NCI-H2227 treated with DMSO at 0.1 percent for 48 hours (cell line): ENCODE data around the gene CACTIN.
"Not testable (repeated sequence)": the region's sequence is repeated elsewhere in the genome, so short reads cannot be mapped to it uniquely, and the experiment has no call there.

Source experiments
- DNase-seq: peaks from one replicate; lab custom pipeline; 2025; lab: John Stamatoyannopoulos, UW

Gene CACTIN

GRCh38 chr19:3586707-3587346 is 39.8 kb downstream of the CACTIN start:
- DNase-seq = no peak

GRCh38 chr19:3586127-3586626 is 40.4 kb downstream of the CACTIN start:
- DNase-seq = no peak

DNA sequence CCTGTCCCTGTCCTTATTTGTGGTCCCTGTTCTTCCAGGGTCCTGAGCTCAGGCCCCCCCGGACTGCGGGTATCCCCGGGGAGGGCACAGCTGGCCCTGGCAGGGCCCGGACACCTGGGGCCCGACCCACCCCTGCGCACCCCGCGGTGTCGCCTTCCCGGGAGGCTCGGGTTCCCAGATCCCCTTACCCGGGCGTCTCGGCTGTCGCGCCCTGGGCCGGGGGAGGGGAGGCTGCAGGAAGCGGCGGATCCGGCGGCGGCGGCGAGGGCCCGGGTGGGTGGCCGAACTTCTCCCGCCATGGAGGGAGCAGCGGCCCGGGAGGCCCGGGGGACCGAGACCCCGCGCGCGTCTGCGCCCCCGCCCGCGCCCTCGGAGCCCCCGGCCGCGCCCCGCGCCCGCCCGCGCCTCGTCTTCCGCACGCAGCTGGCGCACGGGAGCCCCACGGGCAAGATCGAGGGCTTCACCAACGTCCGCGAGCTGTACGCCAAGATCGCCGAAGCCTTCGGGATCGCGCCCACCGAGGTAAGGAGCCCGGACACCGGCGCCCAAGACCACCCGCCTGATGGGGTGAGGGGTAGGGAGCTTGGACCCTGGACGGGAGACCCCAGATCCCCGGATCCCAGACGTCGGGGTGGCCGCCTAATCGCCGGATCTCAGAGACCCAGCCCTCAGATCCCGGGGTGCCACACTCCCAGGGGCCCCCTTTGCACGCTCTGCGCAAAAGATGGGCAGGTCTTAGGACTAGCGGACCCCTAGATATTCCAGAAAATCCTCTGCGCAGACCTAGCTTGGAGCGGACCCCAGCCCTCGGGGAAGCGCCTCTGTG is 41.1 kb downstream of the CACTIN start, which contains the start of gene GIPC3:
TSS of gene GIPC3 (plus strand) at position 178 of the 826 bp plus-strand sequence. CDS start at position 298, 120 bp downstream.
- DNase-seq = no peak

- DNase-seq = not testable (repeated sequence)
These were observed 42.4 kb downstream of the CACTIN start for GRCh38 chr19:3584036-3584802.

DNA sequence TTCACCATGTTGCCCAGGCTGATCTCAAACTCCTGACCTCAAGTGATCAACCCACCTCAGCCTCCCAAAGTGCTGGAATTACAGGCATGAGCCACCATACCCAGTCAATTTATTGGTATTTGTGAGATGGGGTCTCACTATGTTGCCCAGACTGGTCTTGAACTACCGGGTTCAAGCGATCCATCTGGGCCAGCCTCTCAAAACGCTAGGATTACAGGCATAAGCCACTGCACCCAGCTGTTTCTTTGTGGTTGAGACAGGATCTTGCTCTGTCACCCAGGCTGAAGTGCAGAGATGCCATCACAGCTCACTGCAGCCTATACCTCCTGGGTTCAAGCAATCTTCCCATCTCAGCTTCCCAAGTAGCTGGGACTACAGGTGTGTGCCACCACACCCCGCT is 44.8 kb downstream of the CACTIN start:
- DNase-seq = not testable (repeated sequence)

GRCh38 chr19:3580156-3580934 is 46.2 kb downstream of the CACTIN start:
- DNase-seq = no peak

DNA sequence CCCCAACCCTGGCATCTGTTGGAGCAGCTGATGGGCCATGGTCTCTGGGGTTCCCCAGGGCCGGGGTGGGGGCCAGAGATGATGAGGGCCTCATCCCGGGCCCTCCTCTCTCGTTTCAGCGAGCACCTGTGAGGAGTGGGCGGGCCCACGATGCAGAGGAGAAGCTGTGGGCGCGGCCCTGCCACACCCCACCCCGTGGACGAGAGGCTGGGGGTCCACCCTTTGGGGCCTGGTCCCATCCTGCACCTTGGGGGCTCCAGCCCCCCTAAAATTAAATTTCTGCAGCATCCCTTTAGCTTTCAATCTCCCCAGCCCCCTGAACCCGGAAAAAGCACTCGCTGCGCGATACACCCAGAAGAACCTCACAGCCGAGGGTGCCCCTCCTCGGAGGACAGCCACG is 48.2 kb downstream of the CACTIN start:
- DNase-seq = no peak

GRCh38 chr19:3577723-3578344 is 48.8 kb downstream of the CACTIN start:
- DNase-seq = no peak

DNA sequence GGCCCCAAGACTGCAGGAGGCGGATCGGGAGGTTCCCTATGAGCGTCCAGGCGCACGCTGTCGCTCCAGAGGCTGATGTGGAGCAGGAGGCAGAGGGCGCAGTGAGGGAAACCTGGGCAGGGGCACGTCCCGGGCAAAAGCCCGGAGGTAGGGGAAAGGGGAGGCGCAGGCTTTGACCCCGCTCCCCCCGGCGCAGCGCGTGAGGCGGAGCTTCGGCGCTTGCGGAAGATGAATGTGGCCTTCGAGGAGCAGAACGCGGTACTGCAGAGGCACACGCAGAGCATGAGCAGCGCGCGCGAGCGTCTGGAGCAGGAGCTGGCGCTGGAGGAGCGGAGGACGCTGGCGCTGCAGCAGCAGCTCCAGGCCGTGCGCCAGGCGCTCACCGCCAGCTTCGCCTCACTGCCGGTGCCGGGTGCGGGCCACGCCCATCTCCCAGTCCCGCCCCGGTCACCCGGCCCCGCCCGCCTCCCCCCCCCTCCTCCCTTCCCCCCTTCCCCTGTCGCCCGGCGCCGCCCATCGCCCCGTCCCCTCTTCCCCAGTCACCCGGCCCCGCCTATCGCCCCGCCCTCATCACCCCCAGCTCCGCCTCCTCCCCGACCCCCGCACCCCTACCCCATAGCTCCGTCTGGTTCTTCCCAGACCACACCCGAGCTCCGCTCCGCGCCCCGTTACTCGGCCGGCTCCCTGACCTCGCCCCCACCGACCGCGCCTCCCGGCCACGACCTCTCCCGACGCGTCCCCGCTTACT is 49.7 kb downstream of the CACTIN start:
- DNase-seq = no peak

DNA sequence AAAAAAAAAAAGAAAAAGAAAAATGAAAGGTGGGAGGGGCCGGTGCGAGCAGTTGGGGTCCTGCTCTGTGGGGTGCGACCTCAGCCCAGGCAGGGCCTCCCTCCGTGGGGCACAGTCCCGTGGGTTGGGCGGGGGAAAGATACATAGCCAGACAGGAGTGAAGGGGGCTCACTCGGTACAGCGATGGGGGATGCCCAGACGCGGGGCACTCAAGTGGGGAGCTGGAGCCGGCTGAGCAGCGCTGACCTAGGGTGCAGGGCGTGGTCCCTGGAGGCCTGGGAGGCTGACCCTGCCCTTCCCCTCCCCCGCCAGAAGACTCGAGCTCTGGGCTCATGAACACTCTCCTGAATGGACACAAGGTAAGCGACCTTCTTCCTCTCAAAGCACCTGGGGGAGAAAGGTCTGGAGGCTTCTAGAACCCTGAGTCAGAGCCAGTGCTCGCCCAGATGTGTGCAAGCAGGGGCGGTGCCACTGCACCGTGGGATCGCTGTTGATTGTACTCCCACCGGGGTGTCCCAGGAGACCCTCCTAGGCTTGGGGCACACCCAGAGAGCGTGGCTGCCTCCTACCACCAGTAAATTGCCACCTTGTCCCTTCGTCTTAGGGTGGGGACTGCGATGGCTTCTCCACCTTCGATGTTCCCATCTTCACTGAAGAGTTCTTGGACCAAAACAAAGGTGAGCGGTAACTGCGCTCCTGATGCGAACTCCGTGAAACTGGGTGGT is 50.5 kb downstream of the CACTIN start:
- no peak for DNase-seq

DNA sequence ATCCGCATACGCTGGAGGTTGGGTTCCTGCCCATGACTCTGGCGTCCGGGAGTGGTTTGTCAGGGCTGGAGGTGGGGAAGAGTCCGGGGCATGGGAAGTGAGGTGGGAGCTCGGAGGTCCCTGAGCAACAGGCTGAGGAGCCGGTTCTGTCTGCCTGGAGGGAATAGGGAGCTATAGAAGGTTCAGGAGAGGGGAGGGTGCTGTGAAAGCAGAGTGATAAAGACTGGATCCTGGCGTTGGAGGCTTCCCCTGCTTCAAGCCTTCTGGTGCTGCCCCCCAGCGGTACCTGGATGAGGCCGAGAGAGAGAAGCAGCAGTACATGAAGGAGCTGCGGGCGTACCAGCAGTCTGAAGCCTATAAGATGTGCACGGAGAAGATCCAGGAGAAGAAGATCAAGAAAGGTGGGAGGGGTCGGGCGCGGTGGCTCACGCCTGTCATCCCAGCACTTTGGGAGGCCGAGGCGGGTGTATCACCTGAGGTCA is 51.3 kb downstream of the CACTIN start:
- DNase-seq = no peak

DNA sequence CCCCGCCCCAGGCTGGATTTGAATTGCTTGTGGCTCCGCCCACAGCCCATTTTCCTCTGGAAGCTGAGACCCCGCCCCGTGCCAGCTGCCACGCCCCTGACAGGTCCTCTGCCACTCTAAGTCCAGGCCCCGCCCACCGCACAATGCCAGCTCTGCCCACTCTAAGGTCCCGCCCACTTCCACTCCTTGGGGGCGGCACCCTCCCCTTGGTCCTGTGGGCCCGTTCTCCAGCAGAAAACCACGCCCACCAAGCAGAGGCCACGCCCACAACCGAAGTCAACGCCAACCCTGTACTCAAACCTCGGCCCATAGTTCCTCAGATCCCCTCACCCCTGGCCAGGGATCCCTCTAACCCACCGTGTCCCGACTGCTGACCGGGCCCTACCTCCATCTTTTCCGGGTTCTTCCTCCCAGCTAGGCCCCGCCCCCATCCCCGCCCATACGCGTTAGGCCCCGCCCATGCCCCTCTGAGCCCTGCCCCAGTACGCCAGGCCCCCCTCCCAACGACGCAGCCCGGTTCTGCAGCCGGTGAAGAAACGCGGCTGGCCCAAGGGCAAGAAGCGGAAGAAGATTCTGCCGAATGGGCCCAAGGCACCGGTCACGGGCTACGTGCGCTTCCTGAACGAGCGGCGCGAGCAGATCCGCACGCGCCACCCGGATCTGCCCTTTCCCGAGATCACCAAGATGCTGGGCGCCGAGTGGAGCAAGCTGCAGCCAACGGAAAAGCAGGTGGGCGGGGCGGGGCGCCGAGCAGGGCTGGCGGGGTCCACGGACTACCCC is 52.5 kb downstream of the CACTIN start:
- no peak for DNase-seq

- DNase-seq = no peak
These were observed 53.3 kb downstream of the CACTIN start for GRCh38 chr19:3573162-3573857.

DNA sequence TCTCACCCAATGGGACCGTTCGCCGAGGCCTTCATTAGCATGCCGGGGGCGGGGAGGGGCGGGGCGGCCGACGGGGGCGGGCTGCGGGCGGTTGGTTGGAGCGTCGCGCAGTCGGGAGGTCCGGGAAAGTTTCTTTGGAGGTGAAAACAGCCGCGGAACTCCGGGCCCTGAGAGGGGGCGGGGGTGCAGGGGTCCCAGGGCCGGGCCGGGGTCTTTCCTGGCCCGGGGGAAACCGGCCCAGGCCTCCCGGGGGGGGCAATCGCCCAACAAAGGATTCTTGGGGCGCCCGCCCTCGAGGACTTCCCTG is 53.8 kb downstream of the CACTIN start, which contains the start of gene HMG20B:
TSS of gene HMG20B (plus strand) at position 90 of the 307 bp plus-strand sequence. CDS start 366 bp downstream, outside the sequence.
- DNase-seq = no peak

DNA sequence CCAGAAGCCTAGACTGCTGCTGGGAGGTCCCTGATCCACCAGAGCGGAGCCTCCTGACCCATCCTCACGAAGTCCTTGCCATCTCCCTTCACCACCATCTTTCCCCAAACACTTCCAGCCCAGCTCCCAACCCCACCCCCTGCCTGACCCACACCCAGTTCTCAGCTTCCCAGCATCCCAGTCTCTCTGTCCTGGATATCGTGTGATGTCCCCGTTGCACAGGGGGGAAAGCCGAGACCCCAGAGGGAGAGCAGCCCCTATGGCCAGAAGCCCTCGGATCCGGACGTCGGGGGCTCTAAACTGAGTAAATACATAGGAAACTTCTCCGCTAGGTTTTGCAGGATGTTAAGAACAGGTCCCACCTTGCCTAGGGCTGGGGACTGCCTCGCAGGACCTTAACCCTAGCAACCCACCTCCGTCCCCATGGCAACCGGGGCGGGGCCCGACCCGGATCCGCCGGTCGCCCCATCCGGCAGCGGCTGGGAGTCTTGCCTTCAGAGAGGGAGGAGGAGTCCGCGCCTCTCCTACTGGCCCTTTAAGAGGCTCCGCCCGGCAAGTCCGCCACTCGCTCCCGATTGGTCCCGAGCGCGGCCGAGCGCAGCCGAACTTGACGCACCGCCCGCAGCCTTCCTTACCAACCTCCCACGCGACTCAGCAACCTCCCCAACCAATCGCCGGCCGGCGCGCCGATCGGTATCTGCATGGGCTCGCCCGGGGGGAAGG is 54.3 kb downstream of the CACTIN start:
- DNase-seq = peak; percentile 95

GRCh38 chr19:3570606-3571011 is 56.0 kb downstream of the CACTIN start:
- DNase-seq = no peak

- DNase-seq = not testable (repeated sequence)
These were observed 56.5 kb downstream of the CACTIN start for GRCh38 chr19:3570042-3570441.
